Upper lobe of left lung (tissue), 4 donors: ENCODE data around the gene CTTN.

Source experiments
- EP300 ChIP-seq, 4 donors: sonication (generic); formaldehyde crosslinking; IDR thresholded peaks; one replicate each; pipeline ENCODE4 v1.5.1; 2017; ENCODE audit warnings: antibody characterized with exemption in 4 of 4, control low read depth in 2 of 4
- POLR2A ChIP-seq, 4 donors: fragments of 450-650 bp; IDR thresholded peaks; one replicate each; pipeline ENCODE4 v1.5.1; 2016 to 2017; ENCODE audit warnings: antibody characterized with exemption in 4 of 4, mild to moderate bottlenecking in 2 of 4
- POLR2AphosphoS5 ChIP-seq, 2 donors: sonication (generic); formaldehyde crosslinking; IDR thresholded peaks; one replicate each; pipeline ENCODE4 v1.5.1; 2017; ENCODE audit warnings: antibody characterized with exemption in 2 of 2
- TF ChIP-seq, protein P1 (sequence below), 6 experiments: fragments of 450-650 bp in 4 of 6; fragments of 200-600 bp in 2 of 6; sonication (generic) in 2 of 6; IDR thresholded peaks; one replicate each; pipeline ENCODE4 v1.5.1; 2016 to 2019; ENCODE audit warnings: antibody characterized with exemption in 6 of 6

DNA sequence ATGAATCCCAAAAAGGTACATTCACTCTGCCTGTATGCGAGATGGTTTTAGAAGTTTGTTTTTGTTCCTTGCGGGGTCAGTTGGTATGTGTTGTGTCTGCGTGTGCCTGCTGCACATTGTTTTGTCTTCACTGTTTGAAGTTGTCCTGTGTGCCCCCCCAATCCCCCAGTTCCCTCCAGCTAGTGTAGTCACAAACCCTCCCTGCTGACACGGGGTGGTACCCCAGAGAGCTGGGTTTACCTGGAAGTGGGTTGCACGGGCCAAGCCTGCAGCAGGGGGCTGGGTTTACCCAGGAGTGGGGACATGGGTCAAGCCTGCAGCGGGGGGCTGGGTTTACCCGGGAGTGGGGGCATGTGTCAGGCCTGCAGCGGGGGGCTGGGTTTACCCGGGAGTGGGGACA lies 22.2 kb downstream of the CTTN start:
- TF ChIP-seq, protein P1, sequence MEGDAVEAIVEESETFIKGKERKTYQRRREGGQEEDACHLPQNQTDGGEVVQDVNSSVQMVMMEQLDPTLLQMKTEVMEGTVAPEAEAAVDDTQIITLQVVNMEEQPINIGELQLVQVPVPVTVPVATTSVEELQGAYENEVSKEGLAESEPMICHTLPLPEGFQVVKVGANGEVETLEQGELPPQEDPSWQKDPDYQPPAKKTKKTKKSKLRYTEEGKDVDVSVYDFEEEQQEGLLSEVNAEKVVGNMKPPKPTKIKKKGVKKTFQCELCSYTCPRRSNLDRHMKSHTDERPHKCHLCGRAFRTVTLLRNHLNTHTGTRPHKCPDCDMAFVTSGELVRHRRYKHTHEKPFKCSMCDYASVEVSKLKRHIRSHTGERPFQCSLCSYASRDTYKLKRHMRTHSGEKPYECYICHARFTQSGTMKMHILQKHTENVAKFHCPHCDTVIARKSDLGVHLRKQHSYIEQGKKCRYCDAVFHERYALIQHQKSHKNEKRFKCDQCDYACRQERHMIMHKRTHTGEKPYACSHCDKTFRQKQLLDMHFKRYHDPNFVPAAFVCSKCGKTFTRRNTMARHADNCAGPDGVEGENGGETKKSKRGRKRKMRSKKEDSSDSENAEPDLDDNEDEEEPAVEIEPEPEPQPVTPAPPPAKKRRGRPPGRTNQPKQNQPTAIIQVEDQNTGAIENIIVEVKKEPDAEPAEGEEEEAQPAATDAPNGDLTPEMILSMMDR (IDR thresholded peaks at IDR 0.05): no peak
- TF ChIP-seq EP300 (IDR thresholded peaks at IDR 0.05) (no peak), POLR2AphosphoS5 (IDR thresholded peaks at IDR 0.05) (no peak), POLR2A (IDR thresholded peaks at IDR 0.05) (no peak)
